GM18951 (cell line): ENCODE results near the gene OLIG3.

Experiments
- POLR2A ChIP-seq: IDR thresholded peaks from 4 replicates; pipeline ENCODE4 v1.6.1; 2011; ENCODE audit warnings: mild to moderate bottlenecking; ENCODE audit not compliant: insufficient read length, insufficient read depth; ENCODE audit errors: extremely low read depth
- in situ Hi-C: fragments of 300-500 bp; cut with MboI; formaldehyde crosslinking; loops from one replicate; pipeline ENCODE4 v1.12.0; 2022; ENCODE audit warnings: low sequenced_read_pairs, mixed read lengths, inconsistent platforms; ENCODE audit not compliant: unreplicated experiment

The OLIG3 gene

DNA sequence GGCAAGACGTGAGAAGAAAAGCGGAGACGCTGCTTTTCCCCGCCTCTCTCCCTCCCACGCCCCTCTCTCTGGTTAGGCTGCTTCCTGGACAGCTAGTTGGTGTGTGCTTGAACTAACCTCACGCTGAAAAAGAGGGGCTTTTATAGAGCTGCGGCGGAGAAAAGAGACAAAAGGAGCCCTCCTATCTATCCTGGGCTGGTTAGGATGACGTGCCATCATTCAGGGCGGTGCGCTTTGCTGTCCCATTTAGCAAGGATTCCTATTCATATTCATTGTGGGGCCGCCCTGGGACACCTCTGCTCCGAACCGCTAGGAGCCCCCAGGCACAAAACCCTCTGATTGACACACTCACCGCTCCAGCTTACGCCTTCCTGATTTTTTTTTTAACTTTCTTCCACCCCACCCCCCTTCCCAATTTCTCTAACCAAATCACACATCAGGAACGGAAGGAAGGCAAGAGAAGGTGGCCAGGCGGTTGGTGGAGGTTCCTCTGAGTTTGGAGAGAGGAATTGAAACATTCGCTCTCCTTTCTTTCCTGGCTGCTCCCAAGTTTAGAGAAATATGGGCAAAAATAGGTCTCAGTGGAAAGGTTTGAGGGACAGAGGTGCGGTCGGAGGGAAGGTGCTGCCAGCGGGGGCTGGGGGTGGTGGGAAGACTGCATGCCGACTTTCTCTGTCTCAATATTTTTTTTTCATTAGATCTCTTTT is at the start of gene OLIG3:
OLIG3 (minus strand) TSS at position 114 of the 707 bp plus-strand sequence. CDS start 224 bp downstream, outside the sequence.
- TF ChIP-seq POLR2A = no peak
- in situ Hi-C loops = no loop called here

DNA sequence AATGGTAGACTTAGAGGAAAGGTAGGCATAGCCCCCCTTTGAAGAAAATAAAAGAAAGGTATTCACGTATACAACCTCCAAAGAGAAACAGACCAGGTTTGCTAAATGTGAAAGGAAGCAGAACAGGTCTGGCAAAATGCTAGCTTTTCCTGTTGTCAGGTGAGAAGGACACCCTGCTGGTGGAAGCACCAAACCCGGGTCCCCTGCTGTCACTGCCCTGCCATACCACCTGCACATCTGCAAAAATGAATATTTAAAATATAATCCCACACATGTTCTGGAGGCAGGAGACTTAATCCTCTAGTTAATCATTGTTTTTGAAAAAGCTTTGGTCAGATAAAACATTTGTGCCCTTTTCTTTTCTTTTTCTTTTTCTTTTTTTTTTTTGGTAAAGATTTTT is 48.9 kb upstream of the OLIG3 start:
- TF ChIP-seq POLR2A = no peak
- in situ Hi-C loops = no loop called here

DNA sequence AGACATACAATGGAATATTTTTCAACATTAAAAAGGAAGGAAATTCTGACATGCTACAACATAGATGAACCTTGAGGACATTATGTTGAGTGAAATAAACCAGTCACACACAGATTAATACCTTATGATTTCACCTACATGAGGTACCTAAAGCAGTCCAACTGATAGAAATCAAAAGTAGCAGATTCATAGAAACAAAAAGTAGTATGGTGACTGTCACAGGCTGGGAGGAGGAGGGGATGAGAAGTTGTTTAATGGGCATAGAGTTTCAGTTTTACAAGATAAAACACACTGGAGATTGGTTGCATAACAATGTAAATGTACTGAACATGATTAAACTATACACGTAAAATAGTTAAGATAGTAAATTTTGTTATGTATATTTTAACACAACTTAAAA is 48.5 kb upstream of the OLIG3 start:
- in situ Hi-C loops = no loop called here
- no peak for TF ChIP-seq POLR2A

DNA sequence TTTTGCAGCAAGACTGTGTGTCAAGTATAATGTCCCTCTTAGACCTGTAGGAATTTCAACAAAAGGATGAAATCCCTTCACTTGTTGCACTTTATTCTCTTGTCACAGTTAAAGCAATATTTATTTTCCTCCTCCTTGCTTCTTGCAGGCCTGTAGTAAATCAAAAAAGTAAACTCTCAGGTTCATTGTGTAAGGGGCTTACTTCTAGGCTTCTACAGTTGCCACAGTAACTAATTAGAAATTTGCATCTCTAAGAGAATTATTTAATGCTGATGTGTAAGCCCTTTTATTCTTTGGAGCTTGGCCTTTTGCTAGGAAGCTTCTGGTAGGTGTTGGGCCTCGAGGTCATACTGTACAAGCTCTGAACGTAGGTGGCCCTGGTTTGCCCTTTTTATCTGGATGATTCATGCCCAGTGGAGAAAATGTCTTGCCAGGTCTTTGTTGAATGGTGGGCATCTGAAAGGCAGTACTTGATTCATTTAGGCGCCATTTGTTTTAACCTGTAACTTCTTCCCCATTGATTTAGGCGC is 47.4 kb upstream of the OLIG3 start:
- in situ Hi-C loops = no loop called here
- TF ChIP-seq POLR2A = no peak

DNA sequence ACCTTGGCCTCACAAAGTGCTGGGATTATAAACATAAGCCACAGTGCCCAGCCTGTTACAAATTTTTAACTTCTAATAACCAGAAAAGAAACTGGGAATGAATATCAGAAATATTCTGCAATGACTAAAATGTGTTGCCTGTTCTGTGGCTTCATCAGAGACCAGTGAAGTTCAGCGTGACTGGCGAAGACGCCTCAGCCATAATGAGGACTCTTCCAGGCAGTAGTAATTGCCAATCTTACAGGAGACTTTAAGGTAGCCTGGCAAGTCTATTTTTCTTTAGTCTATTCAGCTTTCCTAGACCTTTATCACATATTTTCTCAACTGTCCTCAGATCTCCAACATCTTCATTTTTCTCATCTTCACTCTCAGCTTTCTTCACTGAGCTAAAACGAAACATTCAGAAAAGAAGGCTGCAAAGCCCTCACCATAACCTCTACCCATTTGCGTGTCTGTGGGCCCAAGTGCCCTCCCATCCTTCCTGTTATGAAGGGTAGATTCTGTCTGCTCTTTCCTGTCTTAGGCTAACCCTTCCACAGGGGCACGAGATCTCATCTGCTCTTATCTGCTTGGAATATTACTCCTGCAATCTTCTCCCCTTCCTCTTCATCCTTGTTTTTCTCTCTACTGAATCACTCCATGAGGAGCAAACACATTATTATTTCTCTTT is 42.0 kb upstream of the OLIG3 start:
- TF ChIP-seq POLR2A = no peak
- in situ Hi-C loops = no loop called here

DNA sequence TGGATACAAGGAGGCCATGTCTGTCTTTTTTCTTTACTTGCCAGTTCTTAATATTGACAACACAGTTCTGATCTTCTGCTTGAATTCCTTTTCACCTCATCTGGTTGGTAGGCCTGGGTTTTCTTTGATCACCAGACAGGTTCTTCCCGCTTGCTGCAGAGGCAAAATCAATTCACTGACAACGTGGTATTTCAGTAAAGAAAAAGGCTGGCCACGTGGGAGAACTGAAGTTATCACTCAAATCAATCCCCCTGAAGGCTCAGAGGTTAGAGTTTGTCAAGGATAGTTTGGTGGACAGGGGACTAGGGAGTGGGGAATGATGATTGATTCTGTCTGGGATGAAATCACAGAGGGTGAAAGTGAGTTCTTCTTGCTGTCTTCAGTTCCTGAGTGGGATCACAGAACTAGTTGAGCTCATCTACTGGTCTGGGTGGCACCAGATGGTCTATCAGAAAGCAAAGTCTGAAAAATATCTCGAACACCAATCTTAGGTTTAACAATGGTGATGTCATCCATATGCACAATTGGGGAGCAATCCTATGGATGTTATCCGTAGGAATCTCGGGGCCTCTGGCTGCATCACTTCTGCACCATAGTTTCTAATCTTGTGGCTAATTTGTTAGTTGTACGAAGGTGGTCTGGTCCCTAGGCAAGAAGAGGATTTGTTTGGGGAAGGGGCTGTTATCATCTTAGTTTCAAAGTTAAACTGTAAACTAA is 37.3 kb upstream of the OLIG3 start:
- in situ Hi-C loops = no loop called here
- TF ChIP-seq POLR2A = no peak

DNA sequence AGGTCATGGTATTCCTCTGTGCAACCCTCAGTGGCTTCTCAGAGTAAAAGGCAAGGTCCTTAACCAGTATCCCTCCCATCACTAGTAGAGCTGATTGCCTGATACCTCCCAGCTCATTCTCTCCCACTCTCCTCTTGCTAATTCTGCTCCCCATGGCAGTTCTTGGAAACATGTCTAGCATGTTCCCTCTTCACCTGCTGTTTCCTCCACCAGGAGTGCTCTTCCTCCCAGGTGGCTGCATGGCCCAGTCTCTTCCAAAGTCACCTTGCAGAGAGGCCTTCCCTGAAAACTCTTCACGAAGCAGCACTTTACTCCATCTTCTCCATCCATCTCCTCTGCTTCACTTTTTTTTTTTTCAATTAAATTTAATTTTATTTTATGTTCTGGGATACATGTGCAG is 36.2 kb upstream of the OLIG3 start:
- no peak for TF ChIP-seq POLR2A
- in situ Hi-C loops = no loop called here

DNA sequence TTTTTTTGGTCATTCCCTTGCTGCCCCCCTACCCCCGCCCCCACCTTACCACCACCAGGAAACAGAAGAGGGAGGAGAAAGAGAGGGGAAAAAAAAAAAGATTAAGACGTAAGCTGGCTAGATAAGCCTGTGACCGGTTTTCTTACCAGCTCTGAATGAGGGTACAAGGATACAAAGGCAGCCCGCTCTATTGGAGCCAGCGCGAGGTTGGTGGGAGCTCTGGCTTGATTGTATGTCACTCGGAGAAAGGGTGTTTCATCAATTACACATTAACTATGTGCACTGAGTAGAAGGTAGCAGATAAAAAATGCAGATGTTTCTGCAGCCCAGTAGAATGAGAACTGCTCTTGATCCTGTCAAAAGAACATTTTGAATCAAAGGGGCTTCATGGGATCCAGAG is 28.6 kb upstream of the OLIG3 start:
- no peak for TF ChIP-seq POLR2A
- in situ Hi-C loops = no loop called here

DNA sequence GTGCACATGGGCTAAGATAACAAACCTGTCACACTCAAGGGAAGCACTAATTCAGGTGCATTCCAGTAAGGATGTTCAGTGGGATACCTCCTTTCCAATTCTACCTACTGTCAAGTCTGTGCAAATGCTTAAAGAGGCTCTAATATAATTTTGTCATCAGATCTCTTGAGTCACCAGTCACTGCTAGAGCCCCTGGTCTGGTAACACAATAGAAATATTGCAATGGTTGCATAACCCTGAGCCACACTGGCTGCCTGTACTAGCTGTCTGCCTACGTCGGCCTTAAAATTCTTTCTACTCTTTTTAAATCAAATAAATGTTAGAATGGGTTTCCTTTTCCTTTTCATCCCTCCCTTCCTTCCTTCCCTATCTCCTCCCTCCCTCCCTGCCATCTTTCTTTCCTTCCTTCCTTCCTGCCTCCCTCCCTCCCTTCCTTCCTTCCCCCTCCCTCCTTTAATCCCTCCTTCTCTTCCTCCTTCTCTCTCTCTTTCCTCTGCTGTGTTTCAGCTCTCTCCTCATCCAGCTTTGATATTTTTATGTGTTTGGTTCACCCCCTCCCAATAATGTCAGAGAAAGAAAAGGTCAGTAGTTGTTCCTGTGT is 28.1 kb upstream of the OLIG3 start:
- in situ Hi-C loops = no loop called here
- no peak for TF ChIP-seq POLR2A

DNA sequence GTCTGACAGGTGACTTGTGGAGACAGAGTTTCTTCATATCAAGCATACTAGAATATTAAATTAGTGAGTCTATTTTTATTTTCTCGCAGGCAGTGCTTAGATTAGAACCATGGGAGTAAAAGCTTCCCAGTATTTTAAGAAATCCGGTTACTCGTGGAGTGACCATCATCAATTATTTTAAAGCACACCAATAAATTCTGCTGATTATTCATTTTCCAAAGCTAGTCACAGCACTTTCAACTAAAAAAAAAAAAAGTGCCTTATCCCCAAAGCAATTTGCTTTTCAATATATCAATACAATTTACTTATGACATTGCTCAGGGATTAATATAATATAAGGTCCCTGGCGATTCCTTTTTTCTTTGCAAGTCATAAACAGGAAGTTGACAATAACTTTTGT is 26.3 kb upstream of the OLIG3 start:
- TF ChIP-seq POLR2A = no peak

DNA sequence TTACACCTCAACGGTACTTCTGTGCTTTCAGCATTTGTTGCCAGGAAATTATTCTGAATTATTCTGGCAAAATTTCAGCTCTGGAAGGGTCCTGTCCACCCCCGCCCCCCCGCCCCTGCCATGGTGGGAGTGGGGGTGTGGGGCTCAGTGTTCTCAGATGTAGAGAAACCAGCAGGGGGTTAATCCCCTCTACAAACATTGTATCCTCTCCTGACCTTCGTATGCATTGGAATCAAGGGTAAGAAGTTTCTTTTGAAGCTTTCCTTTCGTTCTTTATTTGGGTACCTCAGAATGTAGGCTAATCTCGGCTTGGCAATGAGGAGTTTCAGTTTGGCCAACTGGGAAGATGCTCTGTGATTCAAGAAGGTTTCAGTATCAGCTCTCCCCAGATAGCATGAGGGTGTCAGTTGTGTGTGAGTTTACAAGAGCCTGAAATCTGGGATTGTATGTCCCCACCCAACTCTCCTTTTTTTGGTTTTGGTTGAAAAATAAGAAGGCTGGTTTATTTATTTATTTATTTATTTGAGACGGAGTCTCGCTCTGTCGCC is 25.5 kb upstream of the OLIG3 start:
- in situ Hi-C loops = no loop called here
- no peak for TF ChIP-seq POLR2A

More for the DNA sequence above, 26.3 kb upstream of the OLIG3 start:
- in situ Hi-C loops = no loop called here

DNA sequence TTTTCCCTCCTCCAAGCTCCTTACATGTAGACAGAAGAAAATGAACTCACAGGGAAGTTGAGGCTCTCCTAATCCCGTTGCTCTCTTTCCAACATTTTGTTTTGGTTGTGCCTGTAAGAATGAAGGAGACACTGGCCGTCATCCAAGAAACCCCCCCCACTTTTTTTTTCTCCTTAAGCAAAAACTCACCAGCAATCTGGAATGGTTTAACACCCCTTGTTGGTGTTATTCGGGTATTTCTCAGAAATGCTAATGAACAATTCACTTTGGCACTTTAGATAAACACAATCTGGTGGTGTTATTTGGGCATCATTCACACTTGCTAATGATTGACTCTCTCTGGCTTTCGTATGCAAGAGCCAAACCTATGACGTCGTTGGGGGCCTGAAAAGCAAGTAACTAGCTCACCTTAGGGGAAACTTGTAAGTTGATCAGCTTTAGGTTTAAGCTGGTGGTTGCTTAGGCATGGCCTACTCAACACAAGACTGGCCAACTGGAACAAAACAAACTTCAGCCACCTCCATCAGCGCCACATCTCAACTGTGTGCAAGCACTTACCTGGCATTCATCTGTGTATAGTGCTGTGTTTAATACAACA is 24.3 kb upstream of the OLIG3 start:
- in situ Hi-C loops = no loop called here
- TF ChIP-seq POLR2A = no peak
